ENCODE measurements around the gene DNAJC12.
"Not testable (repeated sequence)": the region's sequence is repeated elsewhere in the genome, so short reads cannot be mapped to it uniquely, and the experiment has no call there.

Gene DNAJC12

DNA sequence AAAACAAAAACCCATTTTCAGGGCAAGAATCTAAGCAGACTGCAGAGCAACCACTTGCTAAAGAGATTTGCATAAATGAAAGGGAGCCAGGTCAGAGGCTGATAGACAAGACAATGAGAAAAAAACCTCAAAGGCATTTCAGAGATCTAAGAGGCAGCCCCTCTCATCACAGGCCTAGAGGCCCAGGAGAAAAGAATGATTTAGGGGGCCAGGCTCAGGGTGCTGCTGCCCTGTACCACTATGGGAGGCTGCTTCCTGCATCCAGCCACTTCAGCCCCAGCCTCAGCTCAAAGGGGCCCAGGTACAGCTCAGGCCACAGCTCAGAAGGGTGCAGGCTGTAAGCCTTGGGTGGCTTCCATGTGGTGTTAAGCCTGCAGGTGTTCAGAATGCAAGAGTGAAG, 3.7 kb upstream of the DNAJC12 start:
- ChIA-PET POLR2A (no interaction called here), CTCF (interaction anchor here (1.0 to 5.2 kb wide), 2 partner anchors 14 to 314 kb away, joined by 3 to 25 read pairs; no protein-coding TSS in a partner anchor)

DNA sequence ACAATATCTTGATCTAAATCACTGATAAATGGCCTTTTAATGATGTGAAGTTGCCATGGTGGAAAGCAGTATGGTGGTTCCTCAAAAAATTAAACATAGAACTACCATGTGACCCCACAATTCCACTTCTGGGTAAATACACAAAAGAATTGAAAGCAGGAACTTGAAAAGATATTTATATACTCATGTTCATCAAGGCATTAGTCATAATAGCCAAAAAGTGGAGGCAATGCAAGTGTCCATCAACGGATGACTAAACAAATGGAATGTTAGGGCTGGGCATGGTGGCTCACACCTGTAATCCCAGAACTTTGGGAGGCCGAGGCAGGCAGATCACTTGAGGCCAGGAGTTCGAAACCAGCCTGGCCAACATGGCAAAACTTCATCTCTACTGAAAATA, 2.0 kb upstream of the DNAJC12 start:
- ChIA-PET CTCF (no interaction called here), POLR2A (no interaction called here)
- no peak for TF ChIP-seq CTCF (IDR thresholded peaks at IDR 0.05; ENCODE audit: control extremely low read depth, extremely low read depth, low read depth, missing control alignments)
- DNase-seq (ENCODE audit: extremely low spot score) = no peak

More for the DNA sequence above, 3.7 kb upstream of the DNAJC12 start:
- DNase-seq (ENCODE audit: extremely low spot score) = no peak
- no peak for TF ChIP-seq CTCF (IDR thresholded peaks at IDR 0.05; ENCODE audit: control extremely low read depth, extremely low read depth, low read depth, missing control alignments)

- DNase-seq (ENCODE audit: extremely low spot score); POLR2A ChIA-PET; CTCF ChIA-PET: not testable (repeated sequence)
These were observed 1.5 kb upstream of the DNAJC12 start for GRCh38 chr10:67839511-67839910.

GRCh38 chr10:67836972-67837371, 1.0 kb downstream of the DNAJC12 start:
- no peak for TF ChIP-seq CTCF (IDR thresholded peaks at IDR 0.05; ENCODE audit: control extremely low read depth, extremely low read depth, low read depth, missing control alignments)
- ChIA-PET POLR2A (no interaction called here), CTCF (interaction anchor here (1.0 to 2.3 kb wide), 3 partner anchors 19 to 322 kb away, joined by 3 to 11 read pairs (median 4); no protein-coding TSS in a partner anchor)
- no peak for DNase-seq (ENCODE audit: extremely low spot score)

DNA sequence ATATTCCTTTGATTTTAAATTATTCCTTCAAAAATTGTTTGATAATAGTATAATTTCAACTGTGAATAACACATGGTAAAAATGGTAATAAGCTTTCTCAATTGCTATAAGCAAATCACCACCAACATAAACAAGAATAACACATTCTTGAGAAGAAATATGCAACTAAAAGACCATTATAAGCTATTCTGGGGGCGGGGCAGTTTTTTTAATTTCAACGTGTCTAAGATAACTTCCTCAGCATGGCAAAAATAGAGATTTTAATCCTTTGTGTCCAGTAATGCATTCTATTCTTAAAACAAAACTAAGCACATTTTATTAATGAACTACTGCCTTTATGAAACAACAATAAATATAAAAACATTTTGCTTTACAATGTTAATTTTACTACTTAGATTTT, 1.5 kb downstream of the DNAJC12 start:
- no peak for DNase-seq (ENCODE audit: extremely low spot score)
- POLR2A ChIA-PET = no interaction called here
- CTCF ChIA-PET = interaction anchor here (2.3 kb wide), 1 partner anchor 19 kb away, joined by 11 read pairs; no protein-coding TSS in a partner anchor
- no peak for TF ChIP-seq CTCF (IDR thresholded peaks at IDR 0.05; ENCODE audit: control extremely low read depth, extremely low read depth, low read depth, missing control alignments)

DNA sequence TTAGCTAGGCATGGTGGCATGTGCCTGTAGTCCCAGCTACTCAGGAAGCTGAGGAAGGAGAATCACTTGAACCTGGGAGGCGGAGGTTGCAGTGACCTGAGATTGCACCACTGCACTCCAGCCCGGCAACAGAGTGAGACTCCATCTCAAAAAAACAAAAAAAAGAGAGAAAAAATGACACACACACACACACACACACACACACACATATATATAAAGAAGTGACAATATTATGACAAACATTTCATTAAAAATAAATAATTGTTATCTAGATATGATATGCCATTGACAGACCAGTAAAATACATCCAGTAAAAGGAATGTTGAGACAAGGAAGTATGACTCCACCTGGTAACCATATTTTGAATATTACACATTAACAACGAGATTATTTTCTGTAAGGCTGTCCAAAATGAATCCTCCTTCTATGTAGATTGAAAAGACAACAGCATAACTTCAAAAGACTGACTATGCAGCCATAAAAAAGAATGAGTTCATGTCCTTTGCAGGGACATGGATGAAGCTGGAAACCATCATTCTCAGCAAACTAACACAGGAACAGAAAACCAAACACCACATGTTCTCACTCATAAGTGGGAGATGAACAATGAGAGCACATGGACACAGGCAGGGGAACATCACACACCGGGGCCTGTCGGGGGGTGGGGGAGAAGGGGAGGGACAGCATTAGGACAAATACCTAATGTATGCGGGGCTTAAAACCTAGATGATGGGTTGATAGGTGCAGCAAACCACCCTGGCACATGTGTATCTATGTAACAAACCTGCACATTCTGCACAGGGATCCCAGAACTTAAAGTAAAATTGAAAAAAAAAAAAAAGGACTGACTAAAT, 2.2 kb downstream of the DNAJC12 start:
- CTCF ChIA-PET = interaction anchor here (1.3 kb wide), 1 partner anchor 377 kb away, joined by 4 read pairs; no protein-coding TSS in a partner anchor
- POLR2A ChIA-PET; DNase-seq (ENCODE audit: extremely low spot score): not testable (repeated sequence)

DNA sequence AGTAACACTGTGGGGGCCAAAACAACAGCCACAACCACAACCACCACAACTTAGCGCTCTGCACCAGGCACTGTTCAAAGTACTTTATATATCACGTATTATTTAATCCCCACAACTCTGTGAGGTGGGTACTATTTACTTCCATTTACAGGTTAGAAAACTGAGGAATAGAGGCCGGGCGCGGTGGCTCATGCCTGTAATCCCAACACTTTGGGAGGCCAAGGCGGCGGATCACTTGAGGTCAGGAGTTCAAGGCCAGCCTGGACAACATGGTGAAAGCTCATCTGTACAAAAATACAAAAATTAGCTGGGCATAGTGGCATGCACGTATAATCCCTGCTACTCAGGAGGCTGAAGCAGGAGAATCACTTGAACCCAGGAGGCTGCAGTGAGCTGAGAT, 3.6 kb downstream of the DNAJC12 start:
- TF ChIP-seq CTCF (IDR thresholded peaks at IDR 0.05; ENCODE audit: control extremely low read depth, extremely low read depth, low read depth, missing control alignments) = no peak
- ChIA-PET POLR2A (no interaction called here), CTCF (interaction anchor here (1.3 to 2.2 kb wide), 2 partner anchors 46 to 378 kb away, joined by 4 to 6 read pairs; no protein-coding TSS in a partner anchor)
- no peak for DNase-seq (ENCODE audit: extremely low spot score)
